HepG2 (cell line): ENCODE data around the gene ADD2. TPM values are rescaled to one million over a fixed set of nuclear protein-coding genes. Genes with fewer than 3 reads are reported as not detected.

ENCODE experiments used
- ATAC-seq: fragments of 200-7000 bp; cut with Tn5 transposase; 3 replicates; pipeline ENCODE4 v1.9.1; 2020; ENCODE audit warnings: mild to moderate bottlenecking, moderate library complexity
- BruUV-seq: library from RNA; stranded (reverse); fragments of 400-500 nt; replicated peaks from 2 replicates; lab custom pipeline; 2021; lab: Mats Ljungman, UMichigan
- CTCF ChIA-PET: fragments of 300-600 bp; formaldehyde crosslinking; extraction: SDS; loops from one replicate; lab custom pipeline; 2021; ENCODE audit warnings: low total read pairs, inconsistent platforms, low intra/inter-chr PET ratio; lab: Yijun Ruan, JAX
- POLR2A ChIA-PET: fragments of 350-600 bp; sonication (Branson Sonifier 250); formaldehyde crosslinking; loops from one replicate; lab custom pipeline; 2020; ENCODE audit warnings: antibody characterized with exemption, inconsistent platforms; lab: Yijun Ruan, JAX
- DNase-seq: peaks from one replicate; pipeline ENCODE4 v3.0.0-alpha.2; 2015; ENCODE audit warnings: low spot score
- FAIRE-seq: peaks from 3 replicates; lab custom pipeline; 2011; peaks lifted over from hg19 to GRCh38; lab: Jason Lieb, UNC
- H2AFZ ChIP-seq: one replicate; pipeline ENCODE4 v1.6.1; 2011; ENCODE audit warnings: low read length, inconsistent platforms
- H3K27ac ChIP-seq: fragments of 300-600 bp; 3 replicates; pipeline ENCODE4 v1.8.0; 2011; ENCODE audit warnings: mixed run types, mild to moderate bottlenecking, mixed read lengths, low read length, inconsistent platforms; ENCODE audit not compliant: insufficient read depth; ENCODE audit errors: extremely low read length
- H3K27me3 ChIP-seq, 2 experiments: fragments of 200-600 bp in 1 of 2; 2 replicates in 1 of 2; 3 replicates in 1 of 2; pipeline versions ENCODE4 v1.6.0 to v1.8.0; 2011; ENCODE audit warnings: low read length in 2 of 2, mild to moderate bottlenecking in 2 of 2, moderate library complexity in 2 of 2, inconsistent platforms in 1 of 2; ENCODE audit not compliant: insufficient read depth in 2 of 2, control insufficient read depth in 1 of 2
- H3K36me3 ChIP-seq, 2 experiments: fragments of 200-600 bp in 1 of 2; replicated peaks in 1 of 2; 2 replicates in 1 of 2; 3 replicates in 1 of 2; pipeline versions ENCODE4 v1.5.1 to v1.8.0; 2011; ENCODE audit warnings: low read length in 2 of 2, inconsistent platforms in 1 of 2; ENCODE audit not compliant: insufficient read depth in 2 of 2, control insufficient read depth in 1 of 2
- H3K4me1 ChIP-seq: 2 replicates; pipeline ENCODE4 v1.5.1; 2012; ENCODE audit warnings: low read length, inconsistent platforms; ENCODE audit not compliant: insufficient read depth
- H3K4me2 ChIP-seq: 2 replicates; pipeline ENCODE4 v1.6.0; 2011; ENCODE audit warnings: low read depth, low read length, inconsistent platforms
- H3K4me3 ChIP-seq, 3 experiments: fragments of 200-600 bp in 1 of 3; sonication (generic), shearing (Covaris generic) in 1 of 3; replicated peaks in 1 of 3; 2 replicates each; pipeline ENCODE4 v1.5.1; 2011 to 2016; ENCODE audit warnings: low read length in 3 of 3, inconsistent platforms in 2 of 3, low read depth in 2 of 3, mild to moderate bottlenecking in 2 of 3, control low read depth in 1 of 3, mixed read lengths in 1 of 3; ENCODE audit not compliant: insufficient read depth in 1 of 3
- H3K79me2 ChIP-seq: one replicate; pipeline ENCODE4 v1.6.1; 2011; ENCODE audit warnings: low read length, inconsistent platforms; ENCODE audit not compliant: insufficient read depth
- H3K9ac ChIP-seq: 2 replicates; pipeline ENCODE4 v1.6.0; 2011; ENCODE audit warnings: mild to moderate bottlenecking, low read depth, low read length, inconsistent platforms; ENCODE audit not compliant: insufficient read depth
- H3K9me3 ChIP-seq: 2 replicates; pipeline ENCODE4 v1.5.1; 2012; ENCODE audit warnings: mild to moderate bottlenecking, low read length
- H4K20me1 ChIP-seq: 2 replicates; pipeline ENCODE4 v1.6.0; 2011; ENCODE audit warnings: inconsistent platforms, mild to moderate bottlenecking, low read length, moderate library complexity; ENCODE audit not compliant: insufficient read depth
- BORCS8-MEF2B ChIP-seq: sonication (generic); formaldehyde crosslinking; IDR thresholded peaks from 2 replicates; pipeline ENCODE4 v1.8.0; 2022; ENCODE audit warnings: mild to moderate bottlenecking, missing genetic modification reagents
- HMG20B ChIP-seq: conservative IDR thresholded peaks from 2 replicates; pipeline ENCODE4 v1.6.1; 2016; ENCODE audit warnings: missing genetic modification reagents, missing compliant biosample characterization
- ISX ChIP-seq: sonication (generic); formaldehyde crosslinking; conservative IDR thresholded peaks from 2 replicates; pipeline ENCODE4 v1.5.0; 2020; ENCODE audit warnings: missing genetic modification reagents
- MEIS2 ChIP-seq: sonication (generic); formaldehyde crosslinking; IDR thresholded peaks from 2 replicates; pipeline ENCODE4 v1.9.0; 2021; ENCODE audit warnings: mild to moderate bottlenecking, missing genetic modification reagents
- NFIC ChIP-seq: IDR thresholded peaks from 2 replicates; pipeline ENCODE4 v1.6.1; 2012; ENCODE audit warnings: mild to moderate bottlenecking, low read length, inconsistent platforms
- SMAD1 ChIP-seq: sonication (generic); formaldehyde crosslinking; IDR thresholded peaks from 2 replicates; pipeline ENCODE4 v1.4.0; 2020; ENCODE audit warnings: missing genetic modification reagents, low read depth, mild to moderate bottlenecking, borderline replicate concordance
- SPEN ChIP-seq: sonication (generic); formaldehyde crosslinking; IDR thresholded peaks from 2 replicates; pipeline ENCODE4 v1.5.1; 2020; ENCODE audit warnings: low read depth, mild to moderate bottlenecking, missing genetic modification reagents
- SYNCRIP ChIP-seq: fragments of 200-400 bp; formaldehyde crosslinking; IDR thresholded peaks from 2 replicates; pipeline ENCODE4 v1.6.1; 2018; ENCODE audit warnings: mild to moderate bottlenecking, low read depth, low read length; ENCODE audit not compliant: insufficient read depth
- ZNF317 ChIP-seq: sonication (generic); formaldehyde crosslinking; IDR thresholded peaks from 2 replicates; pipeline ENCODE4 v1.5.0; 2020; ENCODE audit warnings: mild to moderate bottlenecking, missing genetic modification reagents
- ZNF430 ChIP-seq: sonication (generic); formaldehyde crosslinking; IDR thresholded peaks from 2 replicates; pipeline ENCODE4 v1.9.0; 2021; ENCODE audit warnings: mild to moderate bottlenecking, missing genetic modification reagents
- ZNF510 ChIP-seq: sonication (generic); formaldehyde crosslinking; IDR thresholded peaks from 2 replicates; pipeline ENCODE4 v1.4.0; 2020; ENCODE audit warnings: low read depth, mild to moderate bottlenecking, missing genetic modification reagents
- ZNF709 ChIP-seq: sonication (generic); formaldehyde crosslinking; IDR thresholded peaks from 2 replicates; pipeline ENCODE4 v1.5.0; 2020; ENCODE audit warnings: mild to moderate bottlenecking, missing genetic modification reagents
- ZNF782 ChIP-seq: sonication (generic); formaldehyde crosslinking; IDR thresholded peaks from 2 replicates; pipeline ENCODE4 v1.4.0; 2020; ENCODE audit warnings: missing genetic modification reagents, mild to moderate bottlenecking, borderline replicate concordance
- ZNF841 ChIP-seq: sonication (generic); formaldehyde crosslinking; IDR thresholded peaks from 2 replicates; pipeline ENCODE4 v1.8.1; 2023; ENCODE audit warnings: missing genetic modification reagents, borderline replicate concordance
- WGBS: methylation state at CpG from one replicate; pipeline ENCODE4 v1.1.6; 2017; ENCODE audit warnings: low lambda C conversion rate; 5-methylcytosine and 5-hydroxymethylcytosine counted together
- in situ Hi-C: cut with HindIII; loops from 2 replicates; pipeline ENCODE4 v1.10.0; 2017; ENCODE audit warnings: low pct_unique_long_range_greater_than_20kb; ENCODE audit not compliant: extremely low pct_ligation_motif_present
- intact Hi-C: fragments of 100-400 bp; cut with micrococcal nuclease; formaldehyde crosslinking; loops from one replicate; pipeline ENCODE4 v1.10.0; 2022; ENCODE audit not compliant: unreplicated experiment
- polyA plus RNA-seq, 8 experiments: library from polyadenylated mRNA; depleted of rRNA in 3 of 8; stranded (reverse) in 7 of 8; unstranded in 1 of 8; fragments of >200 nt; fragmentation: Illumina TruSeq in 4 of 8; extraction: Trizol in 4 of 8; gene quantifications; 2 replicates each; pipeline versions ENCODE4 v1.2.1 to v1.2.3, GENCODE V29; 2011 to 2016; ENCODE audit warnings: low read depth in 4 of 8, missing spikeins in 1 of 8, mixed read lengths in 1 of 8; ENCODE audit not compliant: insufficient read depth in 1 of 8
- total RNA-seq, 5 experiments: library from RNA; depleted of rRNA; stranded (reverse); fragments of >200 nt; fragmentation: Illumina TruSeq; extraction: Trizol; gene quantifications; 2 replicates each; pipeline ENCODE4 v1.2.3, GENCODE V29; 2016; ENCODE audit warnings: low read depth in 1 of 5
- TF ChIP-seq, protein P1 (sequence below): sonication (generic); formaldehyde crosslinking; IDR thresholded peaks from 2 replicates; pipeline ENCODE4 v1.4.0; 2020; ENCODE audit warnings: mild to moderate bottlenecking, missing genetic modification reagents
- TF ChIP-seq, protein P2 (sequence below): IDR thresholded peaks from 2 replicates; pipeline ENCODE4 v1.6.1; 2016; ENCODE audit warnings: missing compliant biosample characterization, missing genetic modification reagents, borderline replicate concordance
- TF ChIP-seq, protein P3 (sequence below): sonication (generic); formaldehyde crosslinking; IDR thresholded peaks from 2 replicates; pipeline ENCODE4 v1.9.0; 2021; ENCODE audit warnings: missing genetic modification reagents, mild to moderate bottlenecking, borderline replicate concordance

ADD2 gene
- total and polyA plus RNA-seq, 2 of the 13 experiments (the other 11 are each of a cell fraction or from before 2014, with no cell fraction given): 0.05 to 0.13 TPM

DNA sequence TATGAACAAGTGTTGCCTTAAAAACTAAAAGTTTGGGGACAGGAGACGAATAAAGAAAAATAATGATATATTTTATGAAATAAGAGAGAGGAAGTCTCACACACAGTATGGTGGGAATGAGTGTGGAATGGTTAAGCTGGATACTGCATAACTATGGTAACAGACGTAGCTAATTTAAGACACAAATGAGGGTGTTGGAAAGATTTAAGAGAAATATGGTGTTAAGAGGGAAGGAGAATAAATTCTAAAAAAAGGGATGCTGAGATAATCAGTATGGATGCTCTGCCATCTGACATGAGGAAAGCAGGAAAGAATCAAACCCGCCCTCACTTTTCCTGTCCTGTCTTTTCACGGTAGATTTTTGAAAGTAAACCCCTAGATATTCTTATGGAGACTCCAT is 10.6 kb downstream of the ADD2 start:
- H3K36me3 ChIP-seq: no peaks in the 10 kb centered on the region
- no peak for FAIRE-seq
- no peak for DNase-seq
- ChIA-PET CTCF (no interaction called here), POLR2A (no interaction called here)
- intact Hi-C loops (no loop called here), in situ Hi-C loops (no loop called here)
- no peak overlapping the region for H3K4me3 ChIP-seq
- ATAC-seq: no peak
- no peaks in the 10 kb centered on the region for H4K20me1 ChIP-seq
- BruUV-seq: no TSS peak
- H3K4me2 ChIP-seq: no peak overlapping the region
- TF ChIP-seq ZNF510 (no peak), ZNF709 (CRISPR knock-in tag) (no peak), MEIS2 (CRISPR knock-in tag) (no peak), BORCS8-MEF2B (CRISPR knock-in tag) (no peak), SYNCRIP (no peak), HMG20B (CRISPR knock-in tag) (no peak)
- TF ChIP-seq, protein P1, sequence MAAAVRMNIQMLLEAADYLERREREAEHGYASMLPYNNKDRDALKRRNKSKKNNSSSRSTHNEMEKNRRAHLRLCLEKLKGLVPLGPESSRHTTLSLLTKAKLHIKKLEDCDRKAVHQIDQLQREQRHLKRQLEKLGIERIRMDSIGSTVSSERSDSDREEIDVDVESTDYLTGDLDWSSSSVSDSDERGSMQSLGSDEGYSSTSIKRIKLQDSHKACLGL (CRISPR knock-in tag): no peak
- no peak overlapping the region for H2AFZ ChIP-seq
- 9% methylated on average over 4 of the region's 4 CpGs for WGBS
- H3K27ac ChIP-seq: no peak overlapping the region
- H3K9me3 ChIP-seq: no peaks in the 10 kb centered on the region
- no peaks in the 10 kb centered on the region for H3K79me2 ChIP-seq
- no peaks in the 10 kb centered on the region for H3K4me1 ChIP-seq
- peaks cover 0 to 10% of the 10 kb centered on the region in 2 experiments; a peak in 2 of 5 replicates for H3K27me3 ChIP-seq
- no peak overlapping the region for H3K9ac ChIP-seq

DNA sequence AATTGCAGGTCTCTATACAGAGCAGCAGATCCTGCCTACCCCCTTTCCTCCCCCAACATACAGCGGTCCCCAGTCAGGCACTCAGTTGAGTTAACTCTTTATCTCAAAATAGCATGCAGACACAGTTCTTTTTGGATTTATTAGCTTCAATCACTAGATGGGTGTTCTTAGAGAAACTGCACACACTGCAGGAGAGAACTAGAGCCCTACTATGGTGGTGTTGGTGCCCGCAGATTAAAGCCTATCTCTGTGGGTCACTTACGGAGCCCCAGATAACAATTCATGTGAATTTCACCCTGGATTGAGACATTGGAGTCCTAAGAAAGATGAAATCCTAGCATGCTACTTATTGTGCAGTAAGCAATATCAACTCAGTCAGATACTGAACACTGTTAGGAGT is 11.9 kb downstream of the ADD2 start:
- WGBS: 84% methylated on average over 3 of the region's 3 CpGs
- CTCF ChIA-PET: no interaction called here
- no peak for TF ChIP-seq SPEN (CRISPR knock-in tag)
- TF ChIP-seq, protein P2, sequence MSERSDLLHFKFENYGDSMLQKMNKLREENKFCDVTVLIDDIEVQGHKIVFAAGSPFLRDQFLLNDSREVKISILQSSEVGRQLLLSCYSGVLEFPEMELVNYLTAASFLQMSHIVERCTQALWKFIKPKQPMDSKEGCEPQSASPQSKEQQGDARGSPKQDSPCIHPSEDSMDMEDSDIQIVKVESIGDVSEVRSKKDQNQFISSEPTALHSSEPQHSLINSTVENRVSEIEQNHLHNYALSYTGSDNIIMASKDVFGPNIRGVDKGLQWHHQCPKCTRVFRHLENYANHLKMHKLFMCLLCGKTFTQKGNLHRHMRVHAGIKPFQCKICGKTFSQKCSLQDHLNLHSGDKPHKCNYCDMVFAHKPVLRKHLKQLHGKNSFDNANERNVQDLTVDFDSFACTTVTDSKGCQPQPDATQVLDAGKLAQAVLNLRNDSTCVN (CRISPR knock-in tag): no peak
- no peak for TF ChIP-seq ZNF782
- TF ChIP-seq ZNF841 (CRISPR knock-in tag): no peak
- TF ChIP-seq ZNF317 (CRISPR knock-in tag): no peak
- TF ChIP-seq ZNF430 (CRISPR knock-in tag): no peak
- TF ChIP-seq, protein P3, sequence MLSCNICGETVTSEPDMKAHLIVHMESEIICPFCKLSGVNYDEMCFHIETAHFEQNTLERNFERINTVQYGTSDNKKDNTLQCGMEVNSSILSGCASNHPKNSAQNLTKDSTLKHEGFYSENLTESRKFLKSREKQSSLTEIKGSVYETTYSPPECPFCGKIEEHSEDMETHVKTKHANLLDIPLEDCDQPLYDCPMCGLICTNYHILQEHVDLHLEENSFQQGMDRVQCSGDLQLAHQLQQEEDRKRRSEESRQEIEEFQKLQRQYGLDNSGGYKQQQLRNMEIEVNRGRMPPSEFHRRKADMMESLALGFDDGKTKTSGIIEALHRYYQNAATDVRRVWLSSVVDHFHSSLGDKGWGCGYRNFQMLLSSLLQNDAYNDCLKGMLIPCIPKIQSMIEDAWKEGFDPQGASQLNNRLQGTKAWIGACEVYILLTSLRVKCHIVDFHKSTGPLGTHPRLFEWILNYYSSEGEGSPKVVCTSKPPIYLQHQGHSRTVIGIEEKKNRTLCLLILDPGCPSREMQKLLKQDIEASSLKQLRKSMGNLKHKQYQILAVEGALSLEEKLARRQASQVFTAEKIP (CRISPR knock-in tag): no peak
- no peak for TF ChIP-seq NFIC
- no peak for TF ChIP-seq SMAD1
- no peak for TF ChIP-seq ISX (CRISPR knock-in tag)

More for the DNA sequence above, 11.9 kb downstream of the ADD2 start:
- POLR2A ChIA-PET: no interaction called here
- intact Hi-C loops: no loop called here
- no peaks in the 10 kb centered on the region for H3K79me2 ChIP-seq
- H3K9ac ChIP-seq: no peak overlapping the region
- no peak overlapping the region for H3K27ac ChIP-seq
- no TSS peak for BruUV-seq
- no peak overlapping the region for H3K4me3 ChIP-seq
- DNase-seq (no peak), ATAC-seq (no peak), FAIRE-seq (no peak)
- H2AFZ ChIP-seq: no peak overlapping the region
- H3K36me3 ChIP-seq: no peaks in the 10 kb centered on the region
- no peaks in the 10 kb centered on the region for H4K20me1 ChIP-seq
- H3K4me2 ChIP-seq: no peak overlapping the region
- in situ Hi-C loops: no loop called here
- H3K9me3 ChIP-seq: no peaks in the 10 kb centered on the region
- peaks cover 0 to 13% of the 10 kb centered on the region in 2 experiments; a peak in 2 of 5 replicates for H3K27me3 ChIP-seq
- no peaks in the 10 kb centered on the region for H3K4me1 ChIP-seq
